ENCODE results near the gene SUN3. TPM values are rescaled to one million over a fixed set of nuclear protein-coding genes. Genes with fewer than 3 reads are reported as not detected.

Gene SUN3
- total RNA-seq, 4 donors from 2014 or later = not detected

DNA sequence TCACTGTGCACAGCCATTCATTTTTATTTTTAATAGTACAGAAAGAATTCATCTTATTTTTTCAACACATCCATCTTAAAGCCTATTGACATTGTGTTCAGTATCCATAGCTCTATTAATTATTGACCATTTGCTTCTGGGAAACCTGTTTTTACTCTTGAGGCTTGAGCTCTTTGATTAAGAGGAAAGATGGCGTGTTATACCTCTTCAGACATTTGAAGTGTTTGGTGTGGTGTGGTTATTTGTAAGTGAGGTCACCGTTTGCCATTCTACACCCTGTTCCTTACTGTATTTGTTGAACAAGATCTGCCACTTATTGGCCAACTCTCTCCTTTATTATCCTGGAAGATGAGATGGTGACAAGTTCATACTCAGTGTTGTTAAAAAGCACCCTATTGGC is 24.8 kb upstream of the SUN3 start:
- no peaks in the 10 kb centered on the region for H3K27me3 ChIP-seq
- TF ChIP-seq POLR2A (IDR thresholded peaks at IDR 0.05) (no peak), EP300 (IDR thresholded peaks at IDR 0.05; ENCODE audit: low read depth) (no peak), POLR2AphosphoS5 (IDR thresholded peaks at IDR 0.05) (no peak)
- TF ChIP-seq, protein P1, sequence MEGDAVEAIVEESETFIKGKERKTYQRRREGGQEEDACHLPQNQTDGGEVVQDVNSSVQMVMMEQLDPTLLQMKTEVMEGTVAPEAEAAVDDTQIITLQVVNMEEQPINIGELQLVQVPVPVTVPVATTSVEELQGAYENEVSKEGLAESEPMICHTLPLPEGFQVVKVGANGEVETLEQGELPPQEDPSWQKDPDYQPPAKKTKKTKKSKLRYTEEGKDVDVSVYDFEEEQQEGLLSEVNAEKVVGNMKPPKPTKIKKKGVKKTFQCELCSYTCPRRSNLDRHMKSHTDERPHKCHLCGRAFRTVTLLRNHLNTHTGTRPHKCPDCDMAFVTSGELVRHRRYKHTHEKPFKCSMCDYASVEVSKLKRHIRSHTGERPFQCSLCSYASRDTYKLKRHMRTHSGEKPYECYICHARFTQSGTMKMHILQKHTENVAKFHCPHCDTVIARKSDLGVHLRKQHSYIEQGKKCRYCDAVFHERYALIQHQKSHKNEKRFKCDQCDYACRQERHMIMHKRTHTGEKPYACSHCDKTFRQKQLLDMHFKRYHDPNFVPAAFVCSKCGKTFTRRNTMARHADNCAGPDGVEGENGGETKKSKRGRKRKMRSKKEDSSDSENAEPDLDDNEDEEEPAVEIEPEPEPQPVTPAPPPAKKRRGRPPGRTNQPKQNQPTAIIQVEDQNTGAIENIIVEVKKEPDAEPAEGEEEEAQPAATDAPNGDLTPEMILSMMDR (IDR thresholded peaks at IDR 0.05) = no peak
- peaks cover 0 to 6% of the 10 kb centered on the region in 2 donors for H3K9me3 ChIP-seq
- 86 to 87% methylated on average over 2 of the region's 2 CpGs for WGBS, 2 donors (ENCODE audit: low coverage in 1 of 2)
- no peak for DNase-seq
- intact Hi-C loops (cut with DNase I; ENCODE audit: low total_unique reads) = no loop called here
- H3K4me1 ChIP-seq = no peaks in the 10 kb centered on the region
- H3K36me3 ChIP-seq = no peaks in the 10 kb centered on the region
- no peak overlapping the region for H3K4me3 ChIP-seq
- in situ Hi-C loops (cut with MboI; ENCODE audit: low pct_ligation_motif_present in 1 of 4, low pct_unique_long_range_greater_than_20kb in 1 of 4, low sequenced_read_pairs in 3 of 4) = no loop called here
- no peak overlapping the region for H3K27ac ChIP-seq

DNA sequence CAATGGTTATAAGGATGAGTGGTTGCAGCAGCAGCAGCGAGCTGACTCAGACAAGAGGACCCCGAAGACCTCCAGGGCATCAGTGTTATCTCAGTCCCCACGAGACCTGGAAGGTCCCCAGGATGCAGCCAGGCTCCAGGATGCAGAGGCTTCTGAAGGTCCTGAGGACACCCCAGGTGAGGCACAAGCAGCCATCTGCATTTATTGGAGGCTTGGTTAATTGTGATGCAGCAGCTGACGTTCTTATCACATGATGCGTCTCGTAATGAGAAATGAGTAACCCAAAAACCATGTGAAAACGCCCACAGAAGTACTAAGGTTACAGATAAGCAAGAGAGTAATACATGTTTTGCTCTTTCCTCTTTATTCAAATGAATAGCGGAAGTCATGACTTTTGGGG is 23.8 kb upstream of the SUN3 start:
- Histone ChIP-seq H3K4me1 (no peaks in the 10 kb centered on the region), H3K27me3 (no peaks in the 10 kb centered on the region), H3K9me3 (peaks cover 0 to 6% of the 10 kb centered on the region in 2 donors), H3K4me3 (no peak overlapping the region), H3K36me3 (no peaks in the 10 kb centered on the region), H3K27ac (no peak overlapping the region)
- no peak for DNase-seq
- intact Hi-C loops (cut with DNase I; ENCODE audit: low total_unique reads) (loop anchor here (1.0 kb wide), 1 partner anchor 46 kb away; no protein-coding TSS in a partner anchor), in situ Hi-C loops (cut with MboI; ENCODE audit: low pct_ligation_motif_present in 1 of 4, low pct_unique_long_range_greater_than_20kb in 1 of 4, low sequenced_read_pairs in 3 of 4) (no loop called here)
- TF ChIP-seq POLR2AphosphoS5 (IDR thresholded peaks at IDR 0.05) (no peak), EP300 (IDR thresholded peaks at IDR 0.05; ENCODE audit: low read depth) (no peak), POLR2A (IDR thresholded peaks at IDR 0.05) (no peak)
- TF ChIP-seq, protein P1 (IDR thresholded peaks at IDR 0.05) = no peak
- 49 to 64% methylated on average over 5 to 8 of the region's 8 CpGs for WGBS, 2 donors (ENCODE audit: low coverage in 1 of 2)

DNA sequence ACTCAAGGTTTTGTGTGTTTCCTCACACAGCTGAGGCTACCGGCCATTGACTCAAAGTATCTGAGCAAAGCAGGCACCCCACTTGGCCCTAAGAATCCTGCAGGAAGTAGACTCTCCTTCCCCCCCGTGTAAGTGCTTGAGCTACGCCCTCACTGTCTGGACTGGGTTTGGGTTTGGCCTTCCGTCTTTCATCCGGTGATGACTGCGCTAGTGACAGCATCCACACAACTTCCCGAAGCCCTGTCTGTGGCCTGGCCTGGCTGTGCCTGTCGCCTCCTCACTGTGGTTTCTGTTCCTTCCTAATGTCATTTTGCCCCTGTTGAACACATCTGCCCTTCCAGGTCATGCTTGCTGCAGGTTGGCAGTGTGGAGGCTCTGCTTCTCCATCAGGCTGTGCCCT is 20.9 kb upstream of the SUN3 start:
- no peaks in the 10 kb centered on the region for H3K27me3 ChIP-seq
- H3K9me3 ChIP-seq = no peaks in the 10 kb centered on the region
- WGBS, 2 donors (ENCODE audit: low coverage in 1 of 2) = 81 to 92% methylated on average over 2 to 8 of the region's 8 CpGs
- H3K4me3 ChIP-seq = no peak overlapping the region
- in situ Hi-C loops (cut with MboI; ENCODE audit: low pct_ligation_motif_present in 1 of 4, low pct_unique_long_range_greater_than_20kb in 1 of 4, low sequenced_read_pairs in 3 of 4) (no loop called here), intact Hi-C loops (cut with DNase I; ENCODE audit: low total_unique reads) (no loop called here)
- TF ChIP-seq POLR2AphosphoS5 (IDR thresholded peaks at IDR 0.05) (no peak), POLR2A (IDR thresholded peaks at IDR 0.05) (no peak), EP300 (IDR thresholded peaks at IDR 0.05; ENCODE audit: low read depth) (no peak)
- TF ChIP-seq, protein P1 (IDR thresholded peaks at IDR 0.05) = no peak
- no peak overlapping the region for H3K27ac ChIP-seq
- no peaks in the 10 kb centered on the region for H3K4me1 ChIP-seq
- DNase-seq = no peak
- H3K36me3 ChIP-seq = no peaks in the 10 kb centered on the region

DNA sequence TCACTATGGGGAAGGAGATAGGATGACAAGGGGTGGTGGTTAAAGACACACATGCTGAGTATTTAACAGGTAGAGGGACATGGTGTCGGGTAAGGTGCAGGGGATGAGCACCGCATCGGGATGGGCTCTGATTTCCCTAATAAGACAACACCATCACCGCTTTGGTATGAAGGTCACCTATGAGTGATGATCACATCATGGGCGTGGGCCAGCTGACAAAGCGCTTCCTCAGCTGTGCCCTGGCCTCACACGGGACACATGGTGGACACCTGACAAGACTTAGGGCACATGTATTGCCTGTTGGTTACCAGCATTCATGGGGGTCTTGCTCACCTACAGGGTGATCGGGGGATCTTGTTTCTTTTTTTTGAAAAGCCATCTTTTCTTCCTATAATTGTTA is 19.2 kb upstream of the SUN3 start:
- intact Hi-C loops (cut with DNase I; ENCODE audit: low total_unique reads) = no loop called here
- Histone ChIP-seq H3K4me1 (no peaks in the 10 kb centered on the region), H3K9me3 (no peaks in the 10 kb centered on the region), H3K36me3 (no peaks in the 10 kb centered on the region), H3K4me3 (no peak overlapping the region), H3K27me3 (no peaks in the 10 kb centered on the region), H3K27ac (no peak overlapping the region)
- 93 to 96% methylated on average over 8 of the region's 8 CpGs for WGBS, 2 donors (ENCODE audit: low coverage in 1 of 2)
- DNase-seq = no peak
- in situ Hi-C loops (cut with MboI; ENCODE audit: low pct_ligation_motif_present in 1 of 4, low pct_unique_long_range_greater_than_20kb in 1 of 4, low sequenced_read_pairs in 3 of 4) = no loop called here
- TF ChIP-seq POLR2A (IDR thresholded peaks at IDR 0.05) (no peak), EP300 (IDR thresholded peaks at IDR 0.05; ENCODE audit: low read depth) (no peak)

DNA sequence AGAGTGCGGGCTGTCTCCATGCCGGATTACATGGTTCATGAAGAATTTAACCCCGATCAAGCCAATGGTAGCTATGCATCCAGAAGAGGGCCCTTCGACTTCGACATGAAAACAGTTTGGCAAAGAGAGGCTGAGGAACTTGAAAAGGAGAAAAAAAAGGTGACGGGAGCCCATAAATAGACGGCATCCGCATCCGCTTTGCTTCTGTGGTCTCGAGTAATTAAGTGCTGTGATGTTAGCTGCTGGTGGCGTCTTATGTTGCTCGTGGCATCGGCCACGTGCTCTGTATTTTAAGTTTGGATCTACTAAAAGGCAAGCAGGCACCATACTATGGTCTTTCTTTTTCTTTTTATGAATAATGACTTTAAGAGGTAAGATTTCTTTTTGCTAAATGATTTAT is 17.6 kb upstream of the SUN3 start:
- no peaks in the 10 kb centered on the region for H3K27me3 ChIP-seq
- H3K4me3 ChIP-seq = no peak overlapping the region
- no peak for TF ChIP-seq POLR2AphosphoS5 (IDR thresholded peaks at IDR 0.05)
- TF ChIP-seq EP300 (IDR thresholded peaks at IDR 0.05; ENCODE audit: low read depth) = no peak
- TF ChIP-seq, protein P1 (IDR thresholded peaks at IDR 0.05) = no peak
- TF ChIP-seq POLR2A (IDR thresholded peaks at IDR 0.05) = no peak
- no peaks in the 10 kb centered on the region for H3K36me3 ChIP-seq
- in situ Hi-C loops (cut with MboI; ENCODE audit: low pct_ligation_motif_present in 1 of 4, low pct_unique_long_range_greater_than_20kb in 1 of 4, low sequenced_read_pairs in 3 of 4) = no loop called here
- intact Hi-C loops (cut with DNase I; ENCODE audit: low total_unique reads) = no loop called here
- H3K27ac ChIP-seq = no peak overlapping the region
- no peak for DNase-seq
- 67% methylated on average over 14 of the region's 14 CpGs for WGBS, 2 donors (ENCODE audit: low coverage in 1 of 2)
- no peaks in the 10 kb centered on the region for H3K4me1 ChIP-seq
- no peaks in the 10 kb centered on the region for H3K9me3 ChIP-seq

Data from transverse colon (tissue), 4 donors.